Fibroblast of the aortic adventitia (primary cell): ENCODE results near the gene PARD6G. TPM values are rescaled to one million over a fixed set of nuclear protein-coding genes. Genes with fewer than 3 reads are reported as not detected.

ENCODE experiments used
- DNase-seq: peaks from one replicate; pipeline ENCODE4 v3.0.0-alpha.2; 2010; ENCODE audit warnings: low read depth
- H3K4me3 ChIP-seq: 2 replicates; pipeline ENCODE4 v1.5.1; 2011; ENCODE audit warnings: low read depth, mild to moderate bottlenecking, control low read depth, low read length, moderate library complexity
- CTCF ChIP-seq: IDR thresholded peaks from 2 replicates; pipeline ENCODE4 v1.5.1; 2011; ENCODE audit warnings: mild to moderate bottlenecking, low read length, control low read depth, inconsistent platforms; ENCODE audit not compliant: insufficient read depth
- total RNA-seq: library from RNA; depleted of rRNA; stranded (reverse); fragments of >200 nt; gene quantifications from 2 replicates; pipeline ENCODE4 v1.2.3, GENCODE V29; 2012; ENCODE audit warnings: low replicate concordance

The PARD6G gene
- total RNA-seq, 1 donor, result 0.54 TPM

- DNase-seq, result no peak
- no peak for TF ChIP-seq CTCF
- no peak overlapping the region for H3K4me3 ChIP-seq
These were observed 38.7 kb downstream of the PARD6G start for GRCh38 chr18:80208620-80209019.

GRCh38 chr18:80205294-80205693 lies 42.0 kb downstream of the PARD6G start:
- H3K4me3 ChIP-seq, result no peak overlapping the region
- no peak for TF ChIP-seq CTCF
- no peak for DNase-seq

DNA sequence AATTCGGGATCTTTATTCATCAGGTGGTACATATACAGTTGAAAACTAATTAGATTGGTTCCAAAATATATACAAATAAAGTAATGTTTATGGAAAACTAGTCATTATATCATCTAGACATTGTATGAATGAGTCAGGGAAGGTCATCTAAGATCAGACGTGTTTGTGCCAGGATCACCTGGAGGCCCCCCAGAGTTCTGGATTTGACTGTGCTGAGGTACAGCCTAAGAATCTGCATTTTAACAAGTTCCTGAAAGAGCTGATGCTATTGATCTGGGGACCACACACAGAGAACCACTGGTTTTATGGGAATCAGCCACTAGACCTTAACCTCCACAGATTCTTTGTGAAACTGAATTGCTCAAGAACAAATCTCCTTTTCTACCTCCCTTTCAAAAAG lies 43.2 kb downstream of the PARD6G start:
- DNase-seq, result no peak
- no peak for TF ChIP-seq CTCF
- no peak overlapping the region for H3K4me3 ChIP-seq

GRCh38 chr18:80203249-80203648 lies 44.1 kb downstream of the PARD6G start:
- no peak for TF ChIP-seq CTCF
- DNase-seq, result no peak
- H3K4me3 ChIP-seq, result no peak overlapping the region

DNA sequence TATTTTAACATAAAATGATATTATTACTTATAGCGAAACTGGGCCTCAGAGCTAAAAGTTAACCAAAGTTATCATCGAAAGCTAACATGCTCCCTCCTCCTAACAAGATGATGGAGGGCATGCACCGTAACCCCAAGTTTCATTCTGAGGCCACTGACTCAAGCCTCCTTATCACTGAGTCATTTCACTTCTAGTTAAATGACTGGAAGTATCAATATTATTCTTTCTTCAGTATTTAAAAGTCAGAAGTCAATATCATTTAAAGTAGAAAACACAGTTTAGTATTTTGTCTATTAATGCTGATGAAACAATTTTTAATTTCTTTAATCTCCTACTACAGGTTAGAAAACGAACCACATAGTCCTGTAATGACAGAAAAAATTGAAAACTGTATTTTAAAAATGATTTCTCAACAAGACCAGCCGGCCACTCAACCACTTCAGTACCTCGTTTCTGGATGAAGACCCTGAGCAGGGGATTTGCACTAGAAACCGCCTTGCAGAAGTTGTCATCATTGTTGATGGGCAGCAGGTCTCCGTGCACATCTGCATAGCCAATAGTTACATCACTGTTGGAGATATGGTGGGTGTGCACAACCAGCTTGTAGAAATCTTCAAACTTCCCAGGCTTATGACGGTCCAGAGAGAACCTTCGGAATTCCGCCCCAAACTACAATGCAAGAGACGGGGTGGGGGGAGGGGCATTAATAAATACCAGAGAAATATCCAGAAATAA lies 44.9 kb downstream of the PARD6G start:
- no peak overlapping the region for H3K4me3 ChIP-seq
- no peak for DNase-seq
- no peak for TF ChIP-seq CTCF

- no peak for TF ChIP-seq CTCF
These were observed 45.6 kb downstream of the PARD6G start for GRCh38 chr18:80201739-80202138.

More at GRCh38 chr18:80201739-80202138, 45.6 kb downstream of the PARD6G start:
- H3K4me3 ChIP-seq, result no peak overlapping the region
- no peak for DNase-seq
